IMR-90 (cell line): ENCODE measurements around the gene PINLYP. TPM values are rescaled to one million over a fixed set of nuclear protein-coding genes. Genes with fewer than 3 reads are reported as not detected.

ENCODE experiments used
- ATAC-seq: fragments of 200-7000 bp; cut with Tn5 transposase; 2 replicates; pipeline ENCODE4 v1.9.1; 2020; ENCODE audit warnings: low read depth, mild to moderate bottlenecking, moderate library complexity
- BruUV-seq: library from RNA; stranded (reverse); fragments of 400-500 nt; replicated peaks from 2 replicates; lab custom pipeline; 2021; lab: Mats Ljungman, UMichigan
- CTCF ChIA-PET: fragments of 300-600 bp; formaldehyde crosslinking; extraction: SDS; loops from one replicate; lab custom pipeline; 2021; ENCODE audit warnings: antibody characterized with exemption; lab: Yijun Ruan, JAX
- POLR2A ChIA-PET: fragments of 300-600 bp; sonication (Branson Sonifier 250); formaldehyde crosslinking; loops from one replicate; lab custom pipeline; 2022; ENCODE audit warnings: antibody characterized with exemption; ENCODE audit not compliant: unreplicated experiment; lab: Charles Lee
- DNase-seq: peaks from one replicate; pipeline ENCODE4 v3.0.0; 2013
- H2AFZ ChIP-seq: replicated peaks from 2 replicates; pipeline ENCODE3; 2013; ENCODE audit warnings: low read length, mild to moderate bottlenecking; ENCODE audit not compliant: poor library complexity
- H2AK5ac ChIP-seq: 2 replicates; pipeline ENCODE4 v1.6.1; 2013; ENCODE audit warnings: low read depth, low read length, inconsistent platforms
- H2AK9ac ChIP-seq: replicated peaks from 2 replicates; pipeline ENCODE3; 2013; ENCODE audit warnings: mild to moderate bottlenecking, low read depth, low read length, moderate library complexity; ENCODE audit not compliant: poor library complexity
- H2BK120ac ChIP-seq: 2 replicates; pipeline ENCODE4 v1.6.1; 2013; ENCODE audit warnings: low read depth, low read length, inconsistent platforms
- H2BK15ac ChIP-seq: 3 replicates; pipeline ENCODE4 v1.6.1; 2013; ENCODE audit warnings: low read depth, low read length, inconsistent platforms
- H2BK20ac ChIP-seq: 2 replicates; pipeline ENCODE4 v1.6.1; 2013; ENCODE audit warnings: low read depth, mild to moderate bottlenecking, inconsistent platforms, low read length, moderate library complexity
- H2BK5ac ChIP-seq: 2 replicates; pipeline ENCODE4 v1.6.1; 2013; ENCODE audit warnings: mild to moderate bottlenecking, low read depth, low read length, inconsistent platforms; ENCODE audit not compliant: poor library complexity, severe bottlenecking
- H3K14ac ChIP-seq: replicated peaks from 2 replicates; pipeline ENCODE4 v1.6.1; 2013; ENCODE audit warnings: low read depth, low read length, inconsistent platforms
- H3K18ac ChIP-seq: 2 replicates; pipeline ENCODE4 v1.6.1; 2013; ENCODE audit warnings: low read depth, low read length, control low read depth
- H3K23ac ChIP-seq: 2 replicates; pipeline ENCODE4 v1.6.1; 2013; ENCODE audit warnings: low read depth, low read length, inconsistent platforms
- H3K27ac ChIP-seq: 2 replicates; pipeline ENCODE4 v1.5.1; 2013; ENCODE audit warnings: mild to moderate bottlenecking, control low read depth, low read length; ENCODE audit not compliant: insufficient read depth
- H3K27me3 ChIP-seq: 2 replicates; pipeline ENCODE4 v1.6.1; 2013; ENCODE audit warnings: low read length; ENCODE audit not compliant: control insufficient read depth, insufficient read depth
- H3K36me3 ChIP-seq: 2 replicates; pipeline ENCODE4 v1.6.1; 2013; ENCODE audit warnings: low read length, mixed read lengths; ENCODE audit not compliant: control insufficient read depth, insufficient read depth
- H3K4ac ChIP-seq: 2 replicates; pipeline ENCODE4 v1.6.1; 2013; ENCODE audit warnings: low read depth, low read length, inconsistent platforms
- H3K4me1 ChIP-seq: 2 replicates; pipeline ENCODE4 v1.6.1; 2013; ENCODE audit warnings: low read length, mixed read lengths; ENCODE audit not compliant: control insufficient read depth, insufficient read depth
- H3K4me2 ChIP-seq: 2 replicates; pipeline ENCODE4 v1.6.1; 2013; ENCODE audit warnings: low read depth, mild to moderate bottlenecking, control low read depth, low read length, moderate library complexity
- H3K4me3 ChIP-seq: 2 replicates; pipeline ENCODE4 v1.5.1; 2013; ENCODE audit warnings: low read depth, mild to moderate bottlenecking, control low read depth, low read length, moderate library complexity; ENCODE audit not compliant: insufficient read depth
- H3K56ac ChIP-seq: 2 replicates; pipeline ENCODE4 v1.6.1; 2013; ENCODE audit warnings: low read length, inconsistent platforms; ENCODE audit not compliant: insufficient read depth; ENCODE audit errors: extremely low read depth
- H3K79me1 ChIP-seq, 2 experiments: 2 replicates each; pipeline ENCODE4 v1.6.1; 2013; ENCODE audit warnings: low read length in 2 of 2, inconsistent platforms in 1 of 2, low read depth in 1 of 2
- H3K9ac ChIP-seq: 2 replicates; pipeline ENCODE4 v1.6.1; 2013; ENCODE audit warnings: low read depth, low read length, control low read depth
- H3K9me1 ChIP-seq: 2 replicates; pipeline ENCODE4 v1.6.1; 2013; ENCODE audit warnings: low read length, inconsistent platforms; ENCODE audit not compliant: insufficient read depth
- H3K9me3 ChIP-seq: 2 replicates; pipeline ENCODE4 v1.6.1; 2013; ENCODE audit warnings: low read length; ENCODE audit not compliant: control insufficient read depth, insufficient read depth
- H4K20me1 ChIP-seq: 2 replicates; pipeline ENCODE4 v1.6.1; 2013; ENCODE audit warnings: low read length, inconsistent platforms; ENCODE audit not compliant: insufficient read depth
- H4K5ac ChIP-seq: 2 replicates; pipeline ENCODE4 v1.6.1; 2013; ENCODE audit warnings: mild to moderate bottlenecking, low read depth, low read length, control low read depth
- H4K8ac ChIP-seq, 2 experiments: 2 replicates each; pipeline ENCODE4 v1.6.1; 2013; ENCODE audit warnings: low read depth in 2 of 2, low read length in 2 of 2, control low read depth in 1 of 2, inconsistent platforms in 1 of 2
- H4K91ac ChIP-seq: 2 replicates; pipeline ENCODE4 v1.6.1; 2013; ENCODE audit warnings: low read depth, low read length, inconsistent platforms; ENCODE audit not compliant: insufficient read depth
- BHLHE40 ChIP-seq: fragments of 150-350 bp; IDR thresholded peaks from 2 replicates; pipeline ENCODE4 v1.6.1; 2016; ENCODE audit warnings: mild to moderate bottlenecking, low read depth, low read length
- CEBPB ChIP-seq: IDR thresholded peaks from 2 replicates; pipeline ENCODE4 v1.6.1; 2012; ENCODE audit warnings: low read depth, low read length, improper control_type of control experiment
- CHD1 ChIP-seq: IDR thresholded peaks from 2 replicates; pipeline ENCODE4 v1.6.1; 2012; ENCODE audit warnings: low read depth, low read length, improper control_type of control experiment
- ELK1 ChIP-seq: fragments of 150-350 bp; IDR thresholded peaks from 2 replicates; pipeline ENCODE4 v1.6.1; 2016; ENCODE audit warnings: low read depth, mild to moderate bottlenecking, low read length, moderate library complexity, borderline replicate concordance
- FOS ChIP-seq: fragments of 150-350 bp; IDR thresholded peaks from 2 replicates; pipeline ENCODE4 v1.6.1; 2016; ENCODE audit warnings: low read depth, low read length
- MAFK ChIP-seq: IDR thresholded peaks from 2 replicates; pipeline ENCODE4 v1.6.1; 2012; ENCODE audit warnings: low read depth, low read length, improper control_type of control experiment
- MAZ ChIP-seq: IDR thresholded peaks from 2 replicates; pipeline ENCODE4 v1.6.1; 2012; ENCODE audit warnings: low read depth, mild to moderate bottlenecking, low read length, improper control_type of control experiment, moderate library complexity, borderline replicate concordance
- MXI1 ChIP-seq: IDR thresholded peaks from 2 replicates; pipeline ENCODE4 v1.6.1; 2012; ENCODE audit warnings: low read depth, mild to moderate bottlenecking, low read length, moderate library complexity, borderline replicate concordance
- NFE2L2 ChIP-seq: fragments of 150-350 bp; IDR thresholded peaks from 2 replicates; pipeline ENCODE4 v1.6.1; 2016; ENCODE audit warnings: low read depth, mild to moderate bottlenecking, low read length
- POLR2A ChIP-seq: IDR thresholded peaks from 2 replicates; pipeline ENCODE4 v1.6.1; 2012; ENCODE audit warnings: mild to moderate bottlenecking, low read depth, low read length
- RAD21 ChIP-seq: IDR thresholded peaks from 2 replicates; pipeline ENCODE4 v1.6.1; 2012; ENCODE audit warnings: low read length, improper control_type of control experiment
- RCOR1 ChIP-seq: IDR thresholded peaks from 2 replicates; pipeline ENCODE4 v1.6.1; 2012; ENCODE audit warnings: mild to moderate bottlenecking, low read length, improper control_type of control experiment; ENCODE audit not compliant: insufficient replicate concordance
- RFX5 ChIP-seq: IDR thresholded peaks from 2 replicates; pipeline ENCODE4 v1.8.0; 2012; ENCODE audit warnings: low read depth, mild to moderate bottlenecking, low read length, moderate library complexity
- SMC3 ChIP-seq: fragments of 150-350 bp; IDR thresholded peaks from 2 replicates; pipeline ENCODE4 v1.6.1; 2016; ENCODE audit warnings: low read depth, mild to moderate bottlenecking, antibody characterized with exemption, low read length, moderate library complexity
- USF2 ChIP-seq: fragments of 150-350 bp; IDR thresholded peaks from 2 replicates; pipeline ENCODE4 v1.6.1; 2017; ENCODE audit warnings: mild to moderate bottlenecking, antibody characterized with exemption, low read length, low read depth
- whole genome bisulfite sequencing, 2 experiments: methylation state at CpG; one replicate each; pipeline versions ENCODE4 v1.1.5 to v1.1.7; 2013; ENCODE audit warnings: missing lambda C conversion rate in 2 of 2; ENCODE audit not compliant: insufficient read length in 1 of 2; ENCODE audit errors: extremely low coverage in 2 of 2; 5-methylcytosine and 5-hydroxymethylcytosine counted together
- dilution Hi-C: fragments of 300-500 bp; cut with HindIII; formaldehyde crosslinking; loops from one replicate; pipeline ENCODE4 v1.14.3; 2018; ENCODE audit warnings: low sequenced_read_pairs; ENCODE audit not compliant: unreplicated experiment
- in situ Hi-C: fragments of 300-500 bp; cut with MboI; formaldehyde crosslinking; loops from 3 replicates; pipeline ENCODE4 v1.14.3; 2019; ENCODE audit warnings: low sequenced_read_pairs, inconsistent platforms, mixed read lengths
- intact Hi-C: fragments of 100-400 bp; cut with micrococcal nuclease; formaldehyde crosslinking; loops from 2 replicates; pipeline ENCODE4 v1.10.0; 2022
- polyA plus RNA-seq, 3 experiments: library from polyadenylated mRNA; depleted of rRNA; stranded (reverse); fragments of >200 nt; gene quantifications; 2 replicates each; pipeline ENCODE4 v1.2.3, GENCODE V29; 2012; ENCODE audit warnings: low replicate concordance in 1 of 3
- total RNA-seq: library from RNA; depleted of rRNA; stranded (reverse); fragments of >200 nt; gene quantifications from 2 replicates; pipeline ENCODE4 v1.2.3, GENCODE V29; 2012
- TF ChIP-seq, protein P1 (sequence below): conservative IDR thresholded peaks from 2 replicates; pipeline ENCODE4 v1.5.1; 2012; ENCODE audit warnings: mild to moderate bottlenecking, low read depth, low read length, improper control_type of control experiment

PINLYP gene
- total and polyA plus RNA-seq, 2 of the 4 experiments (the other 2 are of a cell fraction) = 0.54 to 1.4 TPM

GRCh38 chr19:43611788-43612187 lies 36.2 kb downstream of the PINLYP start, which contains the start of gene SRRM5:
Gene SRRM5, plus strand, starts transcription at chr19:43612088. Its CDS starts 34 bp downstream, at chr19:43612122.
- H3K36me3 ChIP-seq = peaks cover 32% of the 10 kb centered on the region
- no peak for DNase-seq
- no peak within 1 kb of the TSS for H3K56ac ChIP-seq
- no peak within 1 kb of the TSS for H3K4me3 ChIP-seq
- H4K20me1 ChIP-seq = peaks cover 17% of the 10 kb centered on the region
- no peaks in the 10 kb centered on the region for H3K4me1 ChIP-seq
- H4K5ac ChIP-seq = no peak within 1 kb of the TSS
- TF ChIP-seq USF2 = no peak
- no peak for TF ChIP-seq RCOR1
- no peak for TF ChIP-seq SMC3
- no peak for TF ChIP-seq MAFK
- no peak for TF ChIP-seq CEBPB
- TF ChIP-seq NFE2L2 = no peak
- no peak for TF ChIP-seq RAD21
- TF ChIP-seq CHD1 = no peak
- no peak for TF ChIP-seq POLR2A
- no peak for TF ChIP-seq RFX5
- no peak for TF ChIP-seq ELK1
- no peak for TF ChIP-seq MXI1
- TF ChIP-seq FOS = no peak
- TF ChIP-seq, protein P1, sequence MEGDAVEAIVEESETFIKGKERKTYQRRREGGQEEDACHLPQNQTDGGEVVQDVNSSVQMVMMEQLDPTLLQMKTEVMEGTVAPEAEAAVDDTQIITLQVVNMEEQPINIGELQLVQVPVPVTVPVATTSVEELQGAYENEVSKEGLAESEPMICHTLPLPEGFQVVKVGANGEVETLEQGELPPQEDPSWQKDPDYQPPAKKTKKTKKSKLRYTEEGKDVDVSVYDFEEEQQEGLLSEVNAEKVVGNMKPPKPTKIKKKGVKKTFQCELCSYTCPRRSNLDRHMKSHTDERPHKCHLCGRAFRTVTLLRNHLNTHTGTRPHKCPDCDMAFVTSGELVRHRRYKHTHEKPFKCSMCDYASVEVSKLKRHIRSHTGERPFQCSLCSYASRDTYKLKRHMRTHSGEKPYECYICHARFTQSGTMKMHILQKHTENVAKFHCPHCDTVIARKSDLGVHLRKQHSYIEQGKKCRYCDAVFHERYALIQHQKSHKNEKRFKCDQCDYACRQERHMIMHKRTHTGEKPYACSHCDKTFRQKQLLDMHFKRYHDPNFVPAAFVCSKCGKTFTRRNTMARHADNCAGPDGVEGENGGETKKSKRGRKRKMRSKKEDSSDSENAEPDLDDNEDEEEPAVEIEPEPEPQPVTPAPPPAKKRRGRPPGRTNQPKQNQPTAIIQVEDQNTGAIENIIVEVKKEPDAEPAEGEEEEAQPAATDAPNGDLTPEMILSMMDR = no peak
- TF ChIP-seq BHLHE40 = no peak
- no peak for TF ChIP-seq MAZ
- no peak within 1 kb of the TSS; the same call in 1 of the 2 replicates for H2AK5ac ChIP-seq
- H3K27me3 ChIP-seq = no peaks in the 10 kb centered on the region
- dilution Hi-C loops = no loop called here
- no peak within 1 kb of the TSS for H2BK5ac ChIP-seq
- ATAC-seq = no peak
- no peak within 1 kb of the TSS for H3K23ac ChIP-seq
- H3K4me2 ChIP-seq = no peak within 1 kb of the TSS
- CTCF ChIA-PET = no interaction called here
- H2AFZ ChIP-seq = no peak within 1 kb of the TSS
- H3K27ac ChIP-seq = no peak within 1 kb of the TSS
- BruUV-seq = no TSS peak
- no peak within 1 kb of the TSS for H3K9ac ChIP-seq
- POLR2A ChIA-PET = no interaction called here
- no peak within 1 kb of the TSS for H2BK120ac ChIP-seq
- no peak within 1 kb of the TSS for H2BK15ac ChIP-seq
- no peak within 1 kb of the TSS for H4K8ac ChIP-seq
- in situ Hi-C loops = no loop called here
- H3K14ac ChIP-seq = no peak within 1 kb of the TSS
- WGBS, 2 experiments = 92% methylated on average over 2 of the region's 3 CpGs; no CpG with 5 or more reads in 1 of the 2 experiments
- no peaks in the 10 kb centered on the region for H3K9me3 ChIP-seq
- H4K91ac ChIP-seq = no peak within 1 kb of the TSS
- no peak within 1 kb of the TSS for H3K18ac ChIP-seq
- peaks cover 9% of the 10 kb centered on the region for H3K9me1 ChIP-seq
- peaks cover 28 to 66% of the 10 kb centered on the region in 2 experiments for H3K79me1 ChIP-seq
- H2BK20ac ChIP-seq = no peak within 1 kb of the TSS
- intact Hi-C loops = no loop called here
- H2AK9ac ChIP-seq = peak within 1 kb of the TSS; percentile 82
- H3K4ac ChIP-seq = no peak within 1 kb of the TSS
